DMS79 treated with DMSO at 0.1 percent for 48 hours (cell line): ENCODE data around the gene P3H3.

ENCODE experiments used
- DNase-seq: peaks from one replicate; lab custom pipeline; 2025; lab: John Stamatoyannopoulos, UW

Gene P3H3, protein sequence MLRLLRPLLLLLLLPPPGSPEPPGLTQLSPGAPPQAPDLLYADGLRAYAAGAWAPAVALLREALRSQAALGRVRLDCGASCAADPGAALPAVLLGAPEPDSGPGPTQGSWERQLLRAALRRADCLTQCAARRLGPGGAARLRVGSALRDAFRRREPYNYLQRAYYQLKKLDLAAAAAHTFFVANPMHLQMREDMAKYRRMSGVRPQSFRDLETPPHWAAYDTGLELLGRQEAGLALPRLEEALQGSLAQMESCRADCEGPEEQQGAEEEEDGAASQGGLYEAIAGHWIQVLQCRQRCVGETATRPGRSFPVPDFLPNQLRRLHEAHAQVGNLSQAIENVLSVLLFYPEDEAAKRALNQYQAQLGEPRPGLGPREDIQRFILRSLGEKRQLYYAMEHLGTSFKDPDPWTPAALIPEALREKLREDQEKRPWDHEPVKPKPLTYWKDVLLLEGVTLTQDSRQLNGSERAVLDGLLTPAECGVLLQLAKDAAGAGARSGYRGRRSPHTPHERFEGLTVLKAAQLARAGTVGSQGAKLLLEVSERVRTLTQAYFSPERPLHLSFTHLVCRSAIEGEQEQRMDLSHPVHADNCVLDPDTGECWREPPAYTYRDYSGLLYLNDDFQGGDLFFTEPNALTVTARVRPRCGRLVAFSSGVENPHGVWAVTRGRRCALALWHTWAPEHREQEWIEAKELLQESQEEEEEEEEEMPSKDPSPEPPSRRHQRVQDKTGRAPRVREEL

DNA sequence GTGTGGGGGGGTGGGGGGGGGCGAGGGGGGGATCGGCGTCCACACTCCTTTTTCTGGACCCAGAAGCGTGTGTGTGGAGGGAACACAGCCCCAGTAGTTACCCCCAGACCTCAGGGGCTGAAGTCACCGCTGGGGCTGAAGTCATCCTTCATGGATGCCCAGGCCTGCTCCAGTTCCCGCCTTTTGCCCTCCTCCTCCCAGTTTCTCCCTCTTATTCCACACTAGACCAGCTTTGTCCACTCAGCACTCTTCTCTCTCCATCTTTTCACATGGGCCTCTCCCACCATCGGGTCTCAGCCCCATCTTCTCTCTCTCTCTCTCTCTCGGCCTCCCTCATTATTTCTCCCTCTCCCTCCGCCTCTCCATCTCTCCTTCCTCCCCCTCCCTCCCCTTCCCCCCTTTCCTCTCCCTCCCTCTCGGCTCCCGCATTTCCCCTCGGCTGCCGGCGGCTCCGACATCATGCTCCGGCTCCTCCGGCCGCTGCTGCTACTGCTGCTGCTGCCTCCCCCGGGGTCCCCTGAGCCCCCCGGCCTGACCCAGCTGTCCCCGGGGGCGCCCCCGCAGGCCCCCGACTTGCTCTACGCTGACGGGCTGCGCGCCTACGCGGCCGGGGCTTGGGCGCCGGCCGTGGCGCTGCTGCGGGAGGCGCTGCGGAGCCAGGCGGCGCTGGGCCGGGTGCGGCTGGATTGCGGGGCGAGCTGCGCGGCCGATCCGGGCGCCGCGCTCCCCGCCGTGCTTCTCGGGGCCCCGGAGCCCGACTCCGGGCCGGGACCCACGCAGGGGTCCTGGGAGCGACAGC, at the start of gene P3H3:
Gene P3H3, plus strand, starts transcription at position 426 of the 799 bp plus-strand sequence. Its CDS starts 34 bp downstream, at position 460.
- DNase-seq = peak; percentile 59

DNA sequence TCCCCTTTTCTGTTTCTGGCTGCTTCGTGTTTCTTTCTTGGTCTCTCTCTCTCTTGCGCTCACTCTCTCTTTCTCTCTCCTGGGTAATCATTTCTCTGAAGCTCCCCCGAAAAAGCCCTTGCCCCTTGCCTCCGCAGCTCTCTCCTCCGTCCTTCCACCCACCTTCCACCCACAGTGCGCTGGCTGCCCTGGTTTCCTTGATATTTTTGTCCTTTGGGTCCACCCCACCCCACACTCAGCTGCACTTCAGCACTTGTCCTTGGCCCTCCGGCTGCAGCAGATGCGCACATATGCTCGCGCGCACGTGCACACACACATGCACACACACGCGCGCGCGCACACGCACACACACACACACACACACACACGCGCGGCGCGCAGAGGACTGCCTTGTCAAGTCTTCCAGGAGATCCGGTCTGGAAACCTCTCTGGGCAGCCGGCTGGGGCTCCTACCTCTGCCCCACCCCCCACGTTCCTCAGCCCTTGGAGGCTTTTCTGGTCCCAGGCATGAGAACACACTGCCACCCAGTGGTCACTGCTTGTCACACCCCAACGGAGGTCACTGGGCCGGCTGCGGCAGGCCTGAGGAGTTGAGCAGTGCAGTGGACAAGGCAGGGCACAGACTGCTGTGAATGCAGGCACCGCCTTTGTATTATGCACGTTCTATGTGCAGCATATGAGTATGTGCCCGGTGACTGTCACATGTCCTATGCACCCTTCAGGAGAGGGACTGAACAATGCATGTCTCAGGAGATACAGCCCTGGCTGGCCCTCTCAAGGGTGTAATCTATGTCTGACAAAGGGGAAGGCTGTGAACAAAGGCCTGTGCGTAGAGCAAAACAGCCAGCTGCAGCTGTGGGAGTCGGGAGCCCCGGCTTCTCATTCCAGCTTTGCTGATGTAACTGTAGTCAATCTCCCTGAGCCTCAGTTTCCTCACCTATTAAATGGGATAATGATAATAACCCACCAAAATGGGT, 49.3 kb upstream of the P3H3 start:
- peak; percentile 92 for DNase-seq

DNA sequence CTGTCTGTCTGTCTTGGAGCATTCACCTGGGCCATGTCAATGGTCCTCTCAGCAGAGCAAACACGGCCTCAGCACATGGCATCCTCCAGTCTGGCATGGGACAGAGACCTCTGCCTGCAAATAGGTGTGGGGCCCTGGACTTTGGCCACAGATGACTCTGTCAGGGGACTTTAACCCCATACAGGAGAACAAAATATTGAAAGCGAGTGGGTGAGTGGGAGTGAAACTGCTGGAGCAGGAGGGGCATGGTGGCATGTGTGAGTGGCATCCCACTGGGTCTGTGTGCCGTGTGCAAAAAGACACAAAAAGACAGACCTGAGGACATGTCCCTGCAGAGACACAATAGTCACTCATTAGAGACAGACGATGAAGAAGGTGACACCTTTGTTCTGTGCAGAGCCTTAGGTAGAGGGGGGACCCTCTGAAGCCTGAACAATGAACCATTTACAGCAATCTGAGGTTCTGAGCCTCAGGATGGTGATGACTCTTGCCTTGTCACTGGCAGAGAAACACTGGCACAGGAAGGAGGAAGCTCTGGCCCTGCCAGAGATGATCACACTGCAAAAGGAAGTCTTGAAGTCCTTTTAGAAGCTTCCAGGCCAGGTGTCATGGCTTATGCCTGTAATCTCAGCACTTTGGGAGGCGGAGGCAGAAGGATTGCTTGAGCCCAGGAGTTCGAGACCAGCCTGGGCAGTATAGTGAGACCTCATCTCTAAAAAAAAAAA, 48.3 kb upstream of the P3H3 start:
- no peak for DNase-seq

DNA sequence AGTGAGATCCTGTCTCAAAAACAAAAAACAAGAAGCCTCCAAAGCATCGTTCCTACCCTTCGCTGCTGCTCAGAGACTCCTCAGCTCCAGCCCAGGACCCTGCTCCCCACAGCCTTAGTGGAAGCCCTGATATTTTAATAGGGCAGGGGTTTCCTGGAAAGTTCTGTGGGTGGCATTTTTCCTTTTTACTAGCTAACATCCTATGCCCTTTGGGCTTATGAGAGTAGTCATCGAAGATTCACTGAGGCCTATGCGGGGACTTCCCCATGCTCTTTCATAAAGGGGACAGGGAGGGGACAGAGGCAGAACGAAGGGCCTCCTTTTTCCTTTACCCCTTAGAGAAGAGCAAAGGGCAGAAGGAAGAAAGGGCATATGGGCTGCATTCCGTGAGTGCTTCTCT, 47.6 kb upstream of the P3H3 start:
- no peak for DNase-seq

DNA sequence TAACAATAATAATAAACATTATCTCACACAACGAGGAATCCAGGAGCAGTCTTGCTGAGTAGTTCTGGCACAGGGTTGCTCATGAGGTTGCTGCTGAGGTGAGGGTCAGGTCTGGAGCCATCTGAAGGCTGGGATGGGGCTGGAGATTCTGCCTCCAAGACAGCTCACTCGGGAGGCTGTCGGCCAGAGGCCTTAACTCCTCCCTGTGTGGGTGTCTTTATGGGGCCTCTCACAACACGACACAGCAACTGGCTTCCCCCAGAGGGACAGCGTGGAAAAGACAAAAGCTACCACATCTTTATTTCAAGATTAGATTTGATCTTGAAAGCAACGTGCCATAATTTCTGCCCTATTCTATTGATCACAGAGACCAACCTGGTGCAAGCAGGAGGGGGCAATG, 46.1 kb upstream of the P3H3 start:
- DNase-seq = no peak

DNA sequence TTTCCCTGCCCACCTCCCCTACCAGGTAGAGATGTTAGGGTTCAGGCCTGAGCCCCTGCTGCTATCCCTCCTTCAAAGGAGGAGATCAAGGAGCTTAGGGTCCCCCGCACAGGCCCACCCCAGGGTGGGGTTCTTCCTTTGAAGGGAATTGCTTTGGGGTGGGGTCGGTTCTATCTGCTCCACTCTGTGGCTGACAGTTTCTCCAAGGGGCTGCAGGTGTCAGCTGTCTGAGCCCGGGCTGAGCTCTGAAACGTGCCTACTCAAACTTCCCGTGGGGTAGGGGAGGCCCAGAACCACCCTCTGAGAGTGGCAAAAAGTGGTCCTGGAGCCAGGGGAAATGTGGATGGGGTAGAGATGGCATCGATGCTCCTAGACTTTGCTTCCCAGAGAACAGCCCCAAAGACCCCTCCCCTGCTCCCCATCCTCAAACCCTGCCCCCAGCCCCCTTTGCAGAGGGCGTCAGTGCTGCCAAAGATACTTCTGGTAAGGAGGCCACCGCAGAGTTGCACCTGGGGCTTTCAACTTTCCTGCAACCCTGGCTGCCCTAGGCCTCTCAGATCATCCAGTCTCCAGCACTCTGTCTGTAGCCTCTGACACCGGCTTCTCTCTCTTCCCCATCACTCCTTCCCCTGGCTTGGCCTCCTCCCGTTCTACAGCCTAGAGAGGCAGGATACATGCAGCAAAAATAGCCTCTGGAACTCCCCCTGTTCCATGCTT, 45.2 kb upstream of the P3H3 start:
- DNase-seq = no peak

DNA sequence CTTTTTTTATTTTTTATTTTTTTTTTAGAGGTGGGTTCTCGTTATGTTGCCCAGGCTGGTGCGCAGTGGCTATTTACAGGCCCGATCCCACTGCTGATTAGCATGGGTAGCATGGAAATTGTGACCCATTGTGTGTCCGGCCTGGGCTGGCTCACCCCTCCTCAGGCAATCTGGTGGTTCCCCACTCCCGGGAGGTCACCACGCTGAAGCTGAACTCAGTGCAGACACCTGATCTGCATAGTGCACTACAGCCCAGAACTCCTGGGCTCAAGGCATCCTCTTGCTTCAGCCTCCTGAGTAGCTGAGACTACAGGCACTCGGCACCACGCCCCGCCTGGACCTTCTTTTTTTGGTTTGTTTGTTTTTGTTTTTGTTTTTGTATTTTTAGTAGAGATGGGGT, 44.4 kb upstream of the P3H3 start:
- no peak for DNase-seq

DNA sequence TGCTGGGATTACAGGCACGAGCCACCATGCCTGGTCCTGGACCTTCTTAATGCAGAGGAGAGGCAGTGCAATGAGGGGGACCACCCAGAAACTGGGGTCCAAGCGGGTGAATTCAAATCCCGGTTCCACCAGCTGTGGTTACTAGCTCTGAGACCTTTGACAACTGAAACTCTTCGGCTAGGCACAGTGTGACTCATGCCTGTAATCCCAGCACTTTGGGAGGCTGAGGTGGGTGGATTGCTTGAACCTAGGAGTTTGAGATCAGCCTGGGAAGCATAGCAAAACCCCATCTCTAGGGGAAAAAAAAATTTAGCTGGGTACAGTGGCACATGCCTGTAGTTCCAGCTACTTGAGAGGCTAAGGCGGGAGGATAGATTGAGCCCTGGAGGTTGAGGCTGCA, 43.9 kb upstream of the P3H3 start:
- no peak for DNase-seq

DNA sequence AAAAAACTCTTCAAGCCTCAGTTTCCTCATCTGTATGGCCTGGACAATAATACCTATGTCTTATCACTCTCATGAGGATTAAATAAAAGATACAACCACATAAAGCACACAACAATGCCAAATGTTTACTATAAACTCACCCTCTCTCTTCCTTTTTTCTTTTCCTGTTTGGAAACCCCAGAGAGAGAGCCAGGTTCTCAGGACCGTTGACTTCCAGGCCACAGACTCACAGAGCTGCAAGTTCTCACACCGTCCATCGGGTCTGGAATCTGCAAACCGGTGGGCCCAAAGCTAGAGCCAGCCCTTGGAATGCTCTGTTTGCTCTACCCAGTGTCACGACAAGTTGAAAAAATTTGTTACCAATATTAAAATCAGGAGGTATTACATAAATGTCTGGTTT, 43.4 kb upstream of the P3H3 start:
- no peak for DNase-seq

DNA sequence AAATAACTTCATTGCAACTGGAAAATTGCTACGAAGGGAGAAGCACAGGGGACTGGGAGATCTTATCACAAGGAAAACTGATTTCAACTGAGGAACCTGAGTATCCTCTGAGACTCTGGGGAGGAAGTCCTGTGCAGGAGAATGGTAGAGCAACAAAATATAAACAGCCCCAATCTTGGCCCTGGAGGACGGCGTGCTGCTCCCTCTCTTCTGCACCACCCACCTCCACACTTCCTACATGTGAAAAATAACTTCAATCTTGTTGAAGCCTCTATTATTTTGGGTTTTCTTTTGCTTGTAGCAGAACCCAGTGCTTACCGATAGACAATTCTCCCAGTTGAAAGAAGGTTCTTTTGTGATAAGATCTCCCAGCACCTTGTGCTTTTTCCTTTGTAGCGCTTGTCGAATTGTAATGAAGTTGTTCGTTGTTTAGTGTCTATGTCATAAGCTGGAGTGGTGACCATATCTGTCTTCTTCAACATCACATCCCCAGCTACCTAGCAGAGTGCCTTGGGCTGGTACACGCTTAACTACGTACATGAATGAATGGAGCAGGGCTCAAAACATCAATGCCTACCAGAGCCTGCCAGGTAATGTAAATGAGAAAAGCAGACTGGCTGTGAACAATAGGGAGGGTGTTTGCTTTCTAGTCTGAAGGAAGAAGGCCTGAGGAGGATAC, 41.7 kb upstream of the P3H3 start:
- DNase-seq = no peak

DNA sequence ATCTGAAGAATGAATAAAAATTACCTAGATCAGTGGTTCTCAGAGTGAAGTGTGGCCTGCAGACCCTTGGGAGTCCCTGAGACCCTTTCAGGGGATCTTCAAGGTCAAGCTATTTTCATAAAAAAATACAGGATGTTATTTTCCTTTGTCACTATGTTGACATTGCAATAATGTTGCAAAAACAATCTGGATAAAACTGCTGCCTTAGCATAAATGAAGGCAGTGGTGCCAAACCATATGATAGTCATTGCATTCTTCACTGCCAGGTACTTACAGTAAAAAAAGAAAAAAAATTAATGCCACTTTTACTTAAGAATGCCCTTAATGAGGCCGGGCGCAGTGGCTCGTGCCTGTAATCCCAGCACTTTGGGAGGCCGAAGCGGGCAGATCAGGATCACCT, 40.9 kb upstream of the P3H3 start:
- DNase-seq = no peak

DNA sequence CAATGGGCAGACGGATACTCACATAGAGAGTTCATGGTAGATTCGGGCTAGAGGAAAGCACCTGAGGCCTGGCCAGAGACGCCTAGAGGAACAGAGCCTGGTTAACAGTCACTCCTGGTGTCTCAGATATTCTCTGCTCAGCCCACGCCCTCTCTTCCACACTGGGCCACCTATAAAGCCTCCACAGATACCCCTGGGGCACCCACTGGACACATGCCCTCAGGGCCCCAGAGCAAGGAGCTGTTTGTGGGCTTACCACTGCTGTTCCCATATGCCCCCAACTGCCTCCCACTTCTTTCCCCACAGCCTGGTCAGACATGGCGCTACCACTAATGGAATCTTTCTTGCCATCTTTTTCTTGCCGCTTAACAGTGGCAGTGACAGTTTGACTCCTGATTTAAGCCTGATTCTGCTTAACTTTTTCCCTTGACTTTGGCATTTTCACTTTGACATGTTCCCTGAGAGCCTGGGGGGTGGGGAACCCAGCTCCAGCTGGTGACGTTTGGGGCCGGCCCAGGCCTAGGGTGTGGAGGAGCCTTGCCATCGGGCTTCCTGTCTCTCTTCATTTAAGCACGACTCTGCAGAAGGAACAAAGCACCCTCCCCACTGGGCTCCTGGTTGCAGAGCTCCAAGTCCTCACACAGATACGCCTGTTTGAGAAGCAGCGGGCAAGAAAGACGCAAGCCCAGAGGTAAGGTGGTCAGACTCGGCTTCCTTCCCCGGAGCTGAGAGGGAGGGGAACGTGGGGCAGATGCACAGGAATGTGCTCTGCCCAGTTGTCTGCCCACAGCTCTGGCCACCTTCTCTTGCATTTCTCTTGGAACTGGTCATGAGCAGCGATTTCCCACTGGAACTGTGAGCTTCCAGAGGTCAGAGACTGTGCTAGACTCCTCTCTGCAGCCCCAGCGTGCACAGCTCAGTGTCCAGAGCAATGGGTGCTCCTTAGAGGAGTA, 39.0 kb upstream of the P3H3 start, which contains the start of gene CD4:
Gene CD4, plus strand, starts transcription at position 557 of the 953 bp plus-strand sequence. CDS start 10,611 bp downstream, outside the sequence.
- no peak for DNase-seq

DNA sequence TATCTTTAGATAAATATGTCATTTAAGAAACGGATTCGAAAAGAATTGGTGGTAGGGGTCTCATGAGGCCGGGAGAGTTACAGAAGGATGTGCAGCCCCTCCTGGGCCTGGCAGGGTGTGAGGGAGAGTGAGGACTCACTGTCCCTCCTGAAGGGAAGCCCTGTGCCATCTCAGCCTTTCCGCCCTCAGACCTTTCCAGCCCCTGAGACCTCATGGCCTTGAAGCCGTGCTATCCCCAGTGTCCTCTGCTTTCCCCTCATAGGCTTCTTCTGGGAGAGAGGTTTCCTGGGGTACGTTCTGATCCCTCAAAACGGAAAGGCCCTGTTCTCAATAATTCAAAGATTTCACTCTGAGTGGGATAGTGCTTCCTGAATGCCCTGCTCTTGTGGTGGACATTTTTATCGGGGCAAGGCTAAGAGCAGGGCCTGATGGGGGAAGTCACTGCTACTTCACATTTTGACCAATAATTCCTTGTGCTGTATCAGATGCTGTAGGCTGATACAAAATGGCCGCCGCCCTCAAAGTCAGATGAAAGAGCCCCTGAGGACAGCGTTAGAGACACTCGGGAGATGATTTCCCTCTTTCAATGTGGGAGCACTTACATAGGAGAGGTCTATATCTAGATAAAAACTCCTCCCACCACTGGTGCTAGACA, 37.6 kb upstream of the P3H3 start:
- no peak for DNase-seq

DNA sequence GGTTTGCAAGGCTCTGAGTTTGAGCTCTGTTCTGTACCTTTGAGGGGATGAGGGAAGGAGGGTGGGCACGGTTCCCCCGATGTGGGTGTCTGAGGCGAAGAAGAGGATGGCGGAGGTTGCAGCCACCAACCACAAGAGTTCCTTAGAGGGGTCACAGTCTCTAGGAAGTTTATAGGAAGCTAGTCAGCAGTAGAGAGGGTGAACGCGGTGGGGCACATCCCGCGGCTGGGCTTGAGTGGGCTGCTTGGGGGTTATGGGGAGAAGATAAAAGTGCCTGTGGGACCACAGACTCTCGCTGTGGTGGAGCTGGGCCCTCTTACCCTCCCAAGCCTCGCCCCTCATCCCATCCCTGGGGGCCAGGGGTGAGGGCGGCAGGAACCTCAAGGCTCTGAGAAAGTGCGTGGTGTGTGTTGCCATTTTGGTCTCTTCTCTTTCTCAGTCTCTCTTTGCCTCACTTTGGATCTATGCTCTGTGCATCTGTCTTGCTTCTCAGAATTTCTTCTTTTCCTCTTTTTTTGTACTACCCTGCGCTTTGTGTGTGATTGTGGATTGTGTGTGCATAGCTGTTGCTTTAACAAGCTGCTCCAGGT, 36.2 kb upstream of the P3H3 start:
- DNase-seq = no peak

DNA sequence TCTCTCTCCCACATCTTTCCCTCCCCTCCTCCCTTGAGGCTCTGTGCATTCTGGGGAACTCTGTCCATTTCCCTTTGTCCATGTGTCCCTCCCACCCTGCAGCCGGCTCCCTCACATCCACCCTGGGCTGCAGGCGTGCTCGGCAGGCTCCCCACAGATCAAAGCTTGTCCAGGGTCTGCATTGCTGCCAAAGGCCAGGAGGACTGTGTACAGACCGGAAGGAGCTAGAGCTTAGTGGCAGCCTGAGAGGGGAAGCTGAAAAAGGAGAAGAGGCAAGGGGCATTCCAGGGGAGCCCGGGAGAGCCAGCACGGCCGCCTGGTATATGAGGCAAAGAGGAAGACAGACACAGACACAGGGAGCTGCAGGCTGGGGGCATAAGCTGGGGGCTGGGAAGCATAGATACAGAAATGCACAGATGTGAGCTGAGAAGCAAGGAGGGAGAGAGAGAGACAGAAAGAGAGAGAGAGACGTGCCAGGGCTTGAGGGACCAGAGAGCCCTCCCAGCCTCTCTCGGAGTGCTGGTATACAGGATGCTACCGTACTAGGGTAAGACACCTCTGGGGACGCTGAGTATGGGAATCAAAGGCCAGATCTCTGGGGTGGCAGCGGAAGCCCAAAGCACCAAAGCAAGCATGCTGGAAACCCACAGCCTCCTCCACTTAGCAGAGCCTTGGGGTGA, 35.5 kb upstream of the P3H3 start:
- no peak for DNase-seq

DNA sequence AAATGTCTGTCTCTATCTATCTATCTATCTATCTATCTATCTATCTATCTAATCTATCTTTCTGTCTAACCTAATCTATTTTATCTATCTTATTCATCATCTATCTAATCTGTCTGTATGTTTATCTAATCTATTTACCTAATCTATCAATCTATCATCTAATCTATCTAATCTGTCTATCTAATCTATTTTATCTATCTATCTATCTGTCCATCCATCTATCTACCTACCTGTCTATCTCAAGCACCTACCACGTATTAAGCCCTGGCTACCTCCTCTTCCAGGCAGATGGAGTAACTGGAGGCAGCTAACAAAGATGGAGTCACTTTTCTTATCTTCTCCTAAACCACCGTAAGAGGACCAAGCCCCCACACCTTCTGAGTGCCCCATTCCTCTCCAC, 33.1 kb upstream of the P3H3 start:
- no peak for DNase-seq

DNA sequence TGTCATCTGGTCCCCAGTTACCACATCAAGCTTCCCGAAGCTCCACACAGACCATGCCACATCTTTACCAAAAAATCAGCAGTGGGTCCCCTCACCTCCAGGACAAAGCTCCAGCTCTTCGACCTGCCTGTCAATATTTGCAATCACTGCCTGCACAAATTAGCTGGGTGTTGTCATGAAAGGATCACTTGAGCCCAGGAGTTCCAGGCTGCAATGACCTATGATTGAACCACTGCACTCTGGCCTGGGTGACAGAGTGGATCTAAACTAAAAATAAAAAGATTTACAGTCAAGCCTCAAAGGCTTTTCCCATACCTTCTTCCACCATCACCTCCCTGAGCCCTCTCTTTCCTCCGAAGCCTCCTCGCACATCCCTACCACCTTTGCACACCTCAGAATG, 31.6 kb upstream of the P3H3 start:
- DNase-seq = no peak
